GM18498 (cell line): ENCODE data around the gene FGB.
"Not testable (repeated sequence)": the region's sequence is repeated elsewhere in the genome, so short reads cannot be mapped to it uniquely, and the experiment has no call there.

Source experiments
- ATAC-seq: cut with Tn5 transposase; IDR thresholded peaks from one replicate; pipeline ENCODE4 v1.9.1; 2021; ENCODE audit warnings: mild to moderate bottlenecking, moderate library complexity; ENCODE audit not compliant: unreplicated experiment

FGB gene

DNA sequence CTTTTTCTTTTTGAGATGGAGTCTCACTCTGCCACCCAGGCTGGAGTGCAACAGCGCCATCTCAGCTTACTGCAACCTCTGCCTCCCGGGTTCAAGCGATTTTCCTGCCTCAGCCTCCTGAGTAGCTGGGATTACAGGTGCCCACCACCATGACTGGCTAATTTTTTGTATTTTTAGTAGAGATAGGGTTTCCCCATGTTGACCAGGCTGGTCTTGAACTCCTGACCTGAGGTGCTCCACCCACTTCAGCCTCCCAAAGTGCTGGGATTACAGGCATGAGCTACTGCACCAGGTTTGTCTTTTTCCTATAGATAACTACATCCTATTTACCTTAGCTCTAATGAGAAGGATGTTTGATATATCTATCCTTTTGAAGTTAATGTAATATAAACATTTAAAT, 31.5 kb downstream of the FGB start:
- ATAC-seq: not testable (repeated sequence)

DNA sequence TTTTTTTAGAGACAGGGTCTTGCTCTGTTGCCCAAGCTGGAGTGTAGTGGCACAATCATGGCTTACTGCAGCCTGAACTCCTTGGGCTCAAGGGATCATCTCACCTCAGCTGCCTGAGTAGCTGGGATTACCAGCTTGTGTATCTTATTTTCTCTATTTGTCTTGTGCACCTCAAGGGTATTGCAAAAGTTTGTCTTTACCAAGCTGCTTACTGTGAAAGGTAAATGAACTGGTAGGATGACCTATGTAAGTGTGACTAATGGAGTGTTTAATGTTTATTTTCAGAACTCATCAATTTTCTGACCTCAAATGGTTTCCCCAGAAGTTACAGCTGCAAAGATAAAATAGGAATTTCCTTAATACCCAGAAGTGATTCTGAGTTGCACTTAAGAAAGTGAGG, 33.0 kb downstream of the FGB start:
- ATAC-seq: no peak

DNA sequence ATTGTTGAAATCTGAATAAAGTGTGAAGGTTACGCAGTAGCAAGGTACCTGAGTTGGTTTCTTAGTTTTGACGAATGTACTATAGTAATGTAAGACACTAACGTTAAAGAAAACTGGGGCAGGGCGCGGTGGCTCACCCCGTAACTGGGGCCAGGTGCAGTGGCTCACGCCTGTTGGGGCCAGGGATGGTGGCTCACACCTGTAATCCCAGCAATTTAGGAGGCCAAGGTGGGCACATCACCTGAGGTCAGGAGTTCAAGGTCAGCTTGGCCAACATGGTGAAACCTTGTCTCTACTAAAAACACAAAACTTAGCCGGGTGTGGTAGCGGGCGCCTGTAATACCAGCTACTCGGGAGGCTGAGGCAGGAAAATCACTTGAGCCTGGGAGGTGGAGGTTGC, 34.5 kb downstream of the FGB start:
- not testable (repeated sequence) for ATAC-seq

DNA sequence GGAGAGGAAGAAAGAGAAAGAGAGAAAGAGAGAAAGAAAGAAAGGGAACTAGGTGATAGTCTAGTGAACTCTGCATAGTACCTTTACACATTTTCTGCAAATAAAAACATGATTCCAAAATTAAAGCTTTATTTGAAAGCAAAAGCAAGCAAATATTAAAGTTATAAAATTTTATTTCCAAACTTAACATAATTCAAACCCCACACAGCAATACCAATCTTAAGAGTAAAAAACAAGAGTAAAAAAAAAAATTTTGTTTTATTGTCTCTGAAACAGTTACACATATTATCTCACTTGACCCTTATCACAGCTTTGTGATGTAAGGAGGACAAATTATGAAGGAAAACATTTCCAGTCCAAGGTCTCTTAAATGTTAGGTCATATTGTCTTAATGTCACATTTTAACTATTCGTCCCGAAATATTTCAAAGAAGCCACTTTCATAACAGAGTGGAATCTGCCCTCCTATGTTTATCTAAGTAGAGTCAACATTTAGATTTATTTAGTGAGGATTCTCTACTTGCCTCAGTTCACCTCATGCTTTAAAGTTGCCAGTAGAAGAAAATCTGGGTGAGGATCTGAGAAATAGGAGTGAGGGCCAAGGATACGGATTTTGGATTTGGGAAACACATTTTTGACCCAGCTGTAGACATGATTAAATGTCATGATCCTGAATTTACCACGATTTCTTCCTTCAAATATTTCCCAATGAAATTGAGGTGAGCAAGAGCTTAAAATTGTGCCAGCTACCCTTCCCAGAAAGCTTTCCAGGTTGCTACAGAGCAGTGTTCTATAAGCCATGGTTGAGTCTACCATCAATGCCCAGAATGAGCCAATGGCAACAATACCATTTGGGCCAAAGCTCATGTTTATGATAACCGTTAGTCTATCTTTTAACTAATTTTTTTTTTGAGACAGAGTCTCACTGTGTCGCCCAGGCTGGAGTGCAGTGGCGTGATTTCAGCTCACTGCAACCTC, 35.3 kb downstream of the FGB start:
- ATAC-seq: no peak

DNA sequence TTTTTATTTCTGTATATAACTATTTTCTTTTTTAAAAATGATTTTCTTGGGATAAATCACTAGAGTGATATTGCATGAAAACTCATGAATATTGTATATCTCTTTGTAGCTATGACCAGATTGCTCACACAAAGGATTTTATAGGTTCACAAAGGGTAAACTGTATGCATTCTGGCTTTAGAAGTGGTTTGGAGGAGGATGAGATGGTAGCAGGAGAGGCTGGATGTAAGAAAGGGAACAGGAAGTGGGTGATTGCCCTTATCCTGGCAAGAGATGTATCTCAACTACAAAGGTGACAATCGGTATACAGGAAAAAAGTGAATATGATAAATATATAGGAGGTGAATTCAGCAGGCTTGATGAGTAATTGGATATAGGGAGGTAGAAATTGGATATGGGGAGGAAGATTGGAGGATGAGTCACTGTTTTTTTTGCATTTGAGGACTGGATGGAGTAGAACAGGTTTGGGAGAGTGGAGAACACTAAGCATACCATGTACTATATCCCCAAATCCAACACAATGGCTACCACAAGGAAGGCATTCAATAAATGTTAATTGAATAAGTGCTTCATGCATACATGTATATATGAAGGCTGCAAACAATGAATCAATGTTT, 39.7 kb downstream of the FGB start:
- no peak for ATAC-seq

DNA sequence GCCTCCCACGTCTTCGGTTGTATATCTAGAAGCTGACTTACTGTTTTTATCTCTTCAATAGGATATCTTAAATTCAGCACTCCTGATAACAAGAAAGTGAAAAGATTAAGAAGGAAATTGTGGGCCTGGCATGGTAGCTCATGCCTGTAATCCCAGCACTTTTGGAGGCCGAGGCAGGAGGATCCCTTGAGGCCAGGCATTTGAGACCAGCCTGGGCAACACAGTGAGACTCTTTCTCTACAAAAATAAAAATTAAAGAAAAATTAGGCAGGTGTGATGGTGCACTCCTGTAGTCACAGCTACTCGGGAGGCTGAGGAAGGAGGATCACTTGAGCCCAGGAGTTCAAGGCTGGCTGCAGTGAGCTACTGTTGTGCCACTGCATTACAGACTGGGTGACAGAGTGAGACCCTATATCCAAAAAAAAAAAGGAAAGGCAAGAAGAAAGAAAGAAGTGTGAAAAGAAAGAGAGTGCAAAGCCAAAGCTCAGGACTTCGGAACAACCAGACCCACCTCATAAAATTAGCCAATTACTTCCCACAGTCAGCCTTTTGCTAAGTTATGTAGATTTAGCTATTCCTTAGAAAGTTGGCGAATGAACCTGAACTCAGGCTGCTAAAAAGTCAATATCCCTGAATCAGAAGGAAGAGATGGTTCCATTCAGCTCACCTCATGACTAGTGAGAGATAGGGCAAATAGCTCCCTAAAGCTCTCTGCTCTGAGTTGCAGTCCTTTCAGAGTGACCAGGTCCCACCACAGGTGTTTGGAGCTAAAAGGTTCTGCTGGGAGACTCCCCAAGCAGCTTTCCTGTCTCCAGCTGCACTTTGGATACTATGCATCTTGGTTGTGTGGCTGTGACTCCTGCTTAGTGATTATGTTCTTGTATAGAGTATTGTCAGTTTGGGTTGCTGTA, 40.5 kb downstream of the FGB start:
- no peak for ATAC-seq

DNA sequence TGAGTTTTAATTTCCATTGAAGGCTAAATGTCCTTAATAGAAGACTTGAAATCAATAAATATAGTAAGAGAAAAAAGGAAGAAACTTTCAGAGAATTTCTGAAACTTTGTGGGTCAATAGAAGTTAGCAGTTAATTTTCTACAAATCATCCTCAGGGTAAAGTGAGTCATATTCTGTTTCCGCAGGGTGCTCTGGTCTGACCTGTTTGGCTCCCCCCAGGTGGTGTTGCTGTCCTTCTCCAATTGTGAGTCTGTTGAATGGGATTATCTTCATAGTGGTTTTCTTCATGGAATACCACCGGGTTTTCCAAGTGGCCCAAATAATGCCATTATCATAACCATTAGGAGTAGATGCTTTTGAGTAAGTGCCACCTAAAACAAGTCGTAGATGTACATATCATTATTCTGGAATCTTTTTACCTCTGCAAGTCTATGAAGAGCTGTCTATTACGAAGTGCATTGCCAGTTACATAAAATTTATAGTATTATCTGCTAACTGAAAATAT, 41.9 kb downstream of the FGB start:
- no peak for ATAC-seq

DNA sequence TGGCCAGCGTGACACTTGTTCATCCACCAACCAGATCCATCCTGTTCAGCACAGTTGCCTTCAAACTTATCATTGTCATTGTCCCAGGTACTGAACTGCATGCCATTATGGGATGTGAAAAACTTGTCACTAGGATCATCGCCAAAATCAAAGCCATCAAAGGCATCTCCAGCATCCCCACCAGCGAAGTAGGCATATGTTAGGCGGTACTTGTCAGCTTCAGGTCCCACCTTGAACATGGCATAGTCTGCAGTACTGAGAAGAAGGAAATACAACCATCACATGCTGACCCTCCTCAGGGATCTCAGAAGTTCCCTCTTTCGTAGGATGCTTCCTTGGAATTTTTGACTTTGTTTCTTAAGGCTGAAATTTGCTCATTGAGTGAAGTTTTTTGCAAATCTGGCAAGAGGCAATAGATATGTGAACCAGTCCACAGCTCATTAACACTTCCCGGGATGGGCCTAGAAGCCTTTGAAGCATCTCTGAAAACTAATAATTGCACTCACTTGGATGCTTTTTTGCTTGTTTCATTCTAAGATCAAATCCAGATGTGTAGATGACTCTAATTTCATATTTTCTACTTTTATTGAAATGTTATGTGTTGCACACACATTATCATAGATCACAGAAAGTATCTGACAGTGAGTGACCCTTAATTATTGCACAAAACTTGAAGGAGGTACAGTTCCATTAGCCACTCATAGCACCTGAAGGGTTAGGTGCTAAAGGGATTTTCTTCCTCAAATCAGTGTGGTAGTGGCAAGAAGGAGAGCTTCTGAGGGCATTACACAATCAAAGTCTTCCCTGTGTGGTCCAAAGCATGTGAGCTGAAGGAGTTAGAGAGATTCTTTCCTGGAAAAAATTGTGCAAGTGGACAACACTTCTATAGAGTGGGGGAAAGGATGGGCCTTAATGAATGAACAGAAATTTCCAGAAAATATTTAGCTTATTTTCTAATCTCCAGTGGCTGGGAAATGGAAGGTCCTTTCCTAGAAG, 44.2 kb downstream of the FGB start:
- no peak for ATAC-seq

DNA sequence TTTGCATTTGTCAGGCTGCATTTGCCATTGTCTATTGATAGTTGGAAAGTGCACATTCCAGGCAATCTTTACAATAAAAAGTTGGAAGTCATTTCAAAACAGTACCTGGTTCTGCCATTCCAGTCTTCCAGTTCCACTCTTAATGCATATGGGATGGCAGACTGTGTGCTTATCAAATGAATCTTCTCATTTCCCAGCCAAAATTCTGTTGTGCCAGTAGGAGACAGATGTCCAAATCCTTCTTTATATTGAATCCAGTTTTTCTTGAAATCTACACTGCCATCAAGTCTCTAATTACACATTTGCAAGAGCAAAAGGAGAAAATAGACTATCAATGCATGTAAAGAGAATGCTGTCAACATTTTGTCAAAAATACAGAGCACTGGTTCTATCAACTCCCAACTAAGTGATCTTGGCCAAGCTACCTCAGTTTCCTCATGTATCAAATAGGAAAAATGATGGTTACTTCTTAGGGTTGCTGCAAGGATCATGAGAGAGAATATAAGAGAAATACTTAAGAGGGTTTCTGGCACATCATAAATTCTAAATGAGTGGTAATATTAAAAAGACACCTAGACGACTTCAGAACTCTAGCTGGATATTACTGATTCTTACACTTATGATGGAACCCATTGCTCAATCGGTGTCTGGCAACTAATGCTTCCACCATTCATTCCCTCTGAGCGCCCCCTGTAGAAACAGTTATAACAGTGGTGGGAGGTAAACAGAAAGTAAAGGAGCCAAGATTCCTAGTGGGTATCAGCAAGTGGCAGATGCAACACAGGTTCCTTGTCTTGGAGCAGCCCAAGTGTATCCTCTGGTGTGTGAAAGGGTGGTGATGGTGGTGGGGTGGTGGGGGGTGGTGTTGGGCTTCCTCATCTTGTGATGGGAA, 45.8 kb downstream of the FGB start:
- no peak for ATAC-seq

DNA sequence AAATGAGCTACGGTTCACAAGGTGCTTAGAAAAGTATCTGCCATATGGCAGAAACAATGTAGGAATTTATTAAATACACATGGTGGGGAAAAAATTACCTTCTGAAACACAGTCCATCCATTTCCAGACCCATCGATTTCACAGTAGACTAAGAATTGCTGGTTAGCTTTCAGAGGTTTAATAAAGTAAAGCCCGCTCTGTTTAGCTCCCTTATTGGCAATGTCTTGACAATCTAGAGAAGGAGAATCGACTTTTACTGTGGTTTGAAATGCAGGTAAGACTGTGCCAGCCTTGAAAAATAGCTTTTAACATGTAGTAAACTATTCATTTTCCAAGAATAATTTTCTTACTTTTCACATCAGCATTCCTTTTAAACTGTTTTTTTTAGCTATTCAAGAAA, 46.7 kb downstream of the FGB start:
- no peak for ATAC-seq

DNA sequence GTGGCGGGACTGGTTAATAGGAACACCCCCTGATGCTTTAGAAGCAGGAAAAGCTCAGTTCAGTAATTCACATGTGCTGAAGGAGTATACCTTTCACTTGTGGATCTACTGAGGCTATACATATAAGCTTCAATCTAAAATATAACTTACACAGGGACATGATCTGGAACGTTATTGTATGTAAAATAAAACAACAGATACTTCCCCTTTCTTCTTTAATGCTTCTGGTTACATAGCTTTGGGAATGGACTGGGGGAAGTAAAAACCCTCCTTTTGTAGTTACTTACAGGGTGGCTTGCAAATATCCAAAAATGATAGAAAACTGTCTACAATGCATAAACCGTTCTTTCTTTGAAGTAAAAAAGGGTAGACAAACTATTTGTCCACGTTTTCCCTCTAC, 47.8 kb downstream of the FGB start:
- ATAC-seq: no peak

DNA sequence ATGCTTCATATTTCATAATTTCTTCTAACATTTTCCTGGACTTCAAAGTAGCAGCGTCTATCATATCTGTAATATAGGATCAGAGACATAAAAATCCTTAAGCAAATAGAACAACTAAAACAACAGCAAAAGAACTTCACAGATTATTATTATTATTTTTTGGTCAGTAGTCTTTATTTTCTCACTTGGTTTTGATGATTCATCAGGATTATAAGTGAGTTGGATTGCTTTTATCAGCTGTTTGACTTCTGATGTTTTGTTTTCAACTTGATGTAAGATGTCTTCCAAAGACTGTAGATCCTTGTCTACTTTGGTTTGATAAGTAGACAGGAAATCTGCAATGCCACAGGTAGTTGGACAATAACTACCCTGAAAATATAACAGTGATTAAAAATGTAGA, 49.0 kb downstream of the FGB start:
- ATAC-seq: no peak

DNA sequence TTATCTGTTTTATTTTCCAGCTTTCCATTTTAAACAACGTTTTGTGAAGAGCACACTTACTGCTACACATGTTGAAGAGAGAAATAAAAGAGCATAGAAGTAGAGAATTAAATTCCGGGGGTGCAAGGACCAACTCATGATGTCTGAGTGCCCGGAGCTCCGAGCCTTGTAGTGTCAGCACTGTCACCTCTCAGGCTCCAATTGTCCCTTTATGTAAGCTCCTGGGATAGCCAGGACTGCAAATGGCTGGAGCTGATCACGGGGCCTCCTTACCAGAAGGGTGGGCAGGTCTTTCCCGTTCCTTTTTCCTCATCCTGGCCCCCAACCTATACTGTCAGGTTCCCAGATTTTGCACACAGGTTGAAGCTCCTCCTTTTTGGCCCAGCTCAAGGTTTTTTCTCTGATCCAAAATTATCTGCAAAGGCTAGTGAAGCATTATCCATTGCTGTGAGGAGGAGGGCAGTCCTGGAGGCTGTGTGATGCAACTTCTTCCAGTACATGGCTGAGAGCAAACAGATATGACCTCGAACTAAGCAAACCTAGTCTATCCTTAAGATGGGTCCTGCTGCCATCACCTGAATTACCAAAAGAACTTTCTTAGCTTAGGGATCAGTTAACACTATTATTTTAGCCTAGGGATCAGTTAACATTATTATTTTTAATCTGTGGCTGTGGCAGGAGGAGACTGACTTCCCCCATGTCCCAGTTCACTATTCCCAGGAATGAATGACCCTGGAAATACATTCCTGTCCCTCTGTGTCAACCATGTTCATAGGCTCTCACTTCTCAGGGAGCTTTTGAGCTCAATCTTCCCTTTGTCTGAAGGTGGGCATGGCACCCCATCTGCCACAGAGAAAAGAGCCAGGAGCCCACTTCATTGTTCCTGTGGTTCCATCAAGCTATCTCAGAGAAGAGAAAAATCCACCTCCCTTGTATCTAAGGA, 49.9 kb downstream of the FGB start, which contains the start of gene FGG:
FGG (minus strand) TSS at position 185 of the 943 bp plus-strand sequence; CDS start at position 138, 47 bp downstream.
- no peak for ATAC-seq

DNA sequence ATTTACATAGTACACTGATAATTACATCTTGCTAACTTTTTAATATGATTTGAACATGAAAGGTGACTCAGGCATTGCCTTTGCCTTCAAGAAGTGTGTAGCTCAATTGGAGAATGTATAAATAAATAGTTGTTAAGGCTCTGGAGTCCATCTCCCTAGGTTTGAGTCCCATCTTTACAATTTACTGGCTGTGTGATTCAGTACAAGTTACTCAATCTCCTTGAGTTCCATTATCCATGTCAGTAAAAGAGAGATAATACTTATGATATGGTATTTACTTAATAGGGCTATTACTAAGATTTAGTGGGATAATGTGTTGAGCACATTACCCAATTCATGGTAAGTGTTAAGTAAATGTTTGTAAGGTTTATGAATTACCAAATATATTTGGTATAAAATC, 51.5 kb downstream of the FGB start:
- no peak for ATAC-seq

DNA sequence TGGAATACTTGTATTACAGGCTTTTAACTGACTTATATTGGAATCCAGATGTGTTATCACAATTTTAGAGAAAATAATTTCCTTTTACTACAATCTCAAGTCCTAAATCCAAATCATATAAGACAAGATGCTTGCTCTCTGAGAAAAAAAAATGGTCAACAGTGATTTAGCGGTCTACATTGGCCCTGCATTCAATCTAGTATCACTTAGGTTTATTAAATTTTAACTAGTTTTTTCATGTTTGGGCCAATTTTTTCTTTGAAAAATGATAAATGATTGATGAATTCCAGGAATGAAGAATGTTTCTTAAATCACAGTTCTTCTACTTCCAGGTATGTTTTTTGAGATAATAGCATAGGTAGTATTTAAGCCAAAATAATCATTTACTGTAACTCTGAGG, 52.4 kb downstream of the FGB start:
- ATAC-seq: no peak

DNA sequence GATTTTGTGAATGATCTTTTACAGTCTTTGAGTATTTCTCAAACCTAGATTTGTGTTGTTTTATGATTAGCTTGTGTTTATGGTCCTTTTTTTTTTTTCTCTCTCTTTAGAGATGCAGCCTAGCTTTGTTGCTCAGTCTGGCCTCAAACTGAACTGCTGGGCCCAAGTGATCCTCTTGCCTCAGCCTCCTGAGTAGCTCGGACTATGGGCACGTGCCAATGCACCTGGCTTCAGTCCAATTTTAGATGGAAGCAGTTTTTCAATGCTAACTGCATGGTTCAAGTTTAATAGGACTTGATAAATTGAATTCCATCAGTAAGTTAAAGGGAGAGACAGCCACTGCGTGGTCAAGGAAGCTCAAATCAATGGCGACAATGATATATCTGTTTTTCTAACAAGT, 53.5 kb downstream of the FGB start:
- peak; percentile 8 for ATAC-seq

DNA sequence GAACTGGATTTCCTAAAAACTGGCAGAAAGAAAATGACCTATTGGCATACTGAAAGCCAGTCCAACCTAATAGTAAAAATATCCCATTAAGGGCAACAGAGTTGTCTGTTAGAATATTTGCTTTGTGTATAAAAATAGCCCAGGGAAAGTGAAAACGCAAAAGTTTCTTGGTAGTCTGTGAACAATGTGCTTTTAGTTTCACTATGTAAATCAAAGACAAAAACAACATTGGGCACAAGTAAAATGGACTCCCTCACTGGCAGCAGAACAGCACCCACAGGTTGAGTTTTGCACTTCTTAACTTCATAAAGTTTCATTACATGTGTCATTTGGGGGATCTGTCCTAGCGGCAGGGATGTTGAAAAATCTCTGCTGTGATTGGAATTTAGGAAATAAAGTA, 53.9 kb downstream of the FGB start:
- ATAC-seq: peak; percentile 92
